Fibroblast of mammary gland (primary cell): Measurements from ENCODE around the gene DLST.

Source experiments
- DNase-seq: peaks from one replicate; pipeline ENCODE4 v3.0.0-alpha.2; 2010; ENCODE audit warnings: low read depth
- H3K4me3 ChIP-seq: 2 replicates; pipeline ENCODE4 v1.5.1; 2011; ENCODE audit warnings: low read depth, mild to moderate bottlenecking, low read length, moderate library complexity; ENCODE audit not compliant: control insufficient read depth
- CTCF ChIP-seq: conservative IDR thresholded peaks from 2 replicates; pipeline ENCODE4 v1.5.1; 2011; ENCODE audit warnings: low read depth, low read length, inconsistent platforms; ENCODE audit not compliant: control insufficient read depth, insufficient read depth

The DLST gene

DNA sequence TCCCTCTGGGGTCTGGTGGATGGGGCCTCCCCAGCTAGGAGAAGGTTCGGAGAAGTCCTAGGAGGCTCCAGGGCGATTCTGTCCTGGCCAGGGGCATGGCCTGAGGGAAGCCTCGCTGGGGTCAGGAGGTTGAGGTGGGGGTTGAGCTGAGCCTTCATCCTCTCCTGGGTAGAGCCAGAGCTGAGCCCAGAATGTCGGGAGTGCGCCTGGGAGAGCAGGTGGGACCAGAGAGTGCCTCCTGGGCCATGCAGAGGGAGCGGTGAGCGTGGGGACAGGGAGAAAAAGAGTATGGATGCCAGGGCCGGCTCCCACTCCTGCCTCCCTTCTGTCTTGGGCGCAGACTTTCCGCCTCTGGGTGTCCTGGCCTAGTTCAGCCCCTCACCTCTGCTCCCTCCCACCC is 28.2 kb downstream of the DLST start:
- no peak overlapping the region for H3K4me3 ChIP-seq
- no peak for TF ChIP-seq CTCF
- DNase-seq = no peak

DNA sequence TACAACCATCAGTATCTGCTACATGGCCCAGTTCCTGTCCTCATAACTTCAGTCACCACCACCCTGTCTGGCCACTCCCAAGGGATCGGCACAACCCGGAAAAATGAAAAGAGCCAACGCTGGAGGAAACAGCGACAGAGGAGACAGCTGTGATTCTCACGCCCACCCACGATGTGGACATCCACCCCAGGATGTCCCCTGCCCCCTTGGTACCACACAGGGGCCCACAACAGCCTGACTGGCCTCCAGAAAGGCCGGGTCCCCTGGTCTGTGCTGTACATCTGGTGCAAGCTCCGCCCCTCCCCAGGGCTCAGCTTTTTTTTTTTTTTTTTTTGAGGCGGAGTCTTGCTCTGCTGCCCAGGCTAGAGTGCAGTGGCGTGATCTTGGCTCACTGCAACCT is 28.8 kb downstream of the DLST start:
- no peak for TF ChIP-seq CTCF
- DNase-seq = no peak
- no peak overlapping the region for H3K4me3 ChIP-seq

GRCh38 chr14:74911221-74911620 is 29.5 kb downstream of the DLST start:
- DNase-seq = no peak
- TF ChIP-seq CTCF = no peak
- H3K4me3 ChIP-seq = no peak overlapping the region

DNA sequence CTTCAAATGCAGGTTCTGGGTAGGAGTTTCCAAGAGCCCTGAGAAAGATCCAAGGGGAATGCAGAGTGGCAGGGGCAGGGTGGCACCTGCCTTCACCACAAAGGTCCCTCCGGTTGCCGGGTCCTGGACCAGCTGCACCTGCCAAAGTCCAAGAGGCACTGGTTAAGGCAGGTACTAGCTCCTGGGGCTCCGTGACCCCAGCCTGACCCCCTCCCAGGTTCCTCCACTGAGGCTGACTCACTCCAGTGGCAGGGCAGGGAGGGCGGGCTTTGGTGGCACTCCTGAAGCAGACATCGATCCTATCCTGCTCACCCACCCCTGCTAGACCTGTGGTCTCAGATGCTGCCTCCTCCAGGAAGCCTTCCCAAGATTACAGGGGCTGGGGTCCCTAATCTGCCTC is 30.0 kb downstream of the DLST start:
- no peak for DNase-seq
- H3K4me3 ChIP-seq = no peak overlapping the region
- no peak for TF ChIP-seq CTCF

GRCh38 chr14:74912111-74912510 is 30.4 kb downstream of the DLST start:
- DNase-seq = no peak
- no peak for TF ChIP-seq CTCF
- H3K4me3 ChIP-seq = no peak overlapping the region

- TF ChIP-seq CTCF = no peak
- H3K4me3 ChIP-seq = no peak overlapping the region
Observed at GRCh38 chr14:74912801-74913200, 31.1 kb downstream of the DLST start.

GRCh38 chr14:74913393-74913910 is 31.7 kb downstream of the DLST start:
- DNase-seq = no peak
- no peak overlapping the region for H3K4me3 ChIP-seq
- no peak for TF ChIP-seq CTCF

More at GRCh38 chr14:74912801-74913200, 31.1 kb downstream of the DLST start:
- DNase-seq = no peak
